Astrocyte (in vitro differentiated cells and primary cell): ENCODE results near the gene RBSN. TPM values are rescaled to one million over a fixed set of nuclear protein-coding genes. Genes with fewer than 3 reads are reported as not detected.
A peak's percentile ranks its signal among the peaks of the same experiment; 100 is the strongest.

Experiments
- DNase-seq: peaks from one replicate; pipeline ENCODE4 v3.0.0-alpha.2; 2010; ENCODE audit warnings: low read depth
- FAIRE-seq: peaks from 2 replicates; lab custom pipeline; 2011; peaks lifted over from hg19 to GRCh38; lab: Jason Lieb, UNC
- H2AFZ ChIP-seq: 2 replicates; pipeline ENCODE4 v1.6.0; 2012; ENCODE audit warnings: low read depth, low read length, inconsistent platforms
- H3K27ac ChIP-seq: 2 replicates; pipeline ENCODE4 v1.5.1; 2011; ENCODE audit warnings: low read depth, low read length, inconsistent platforms
- H3K27me3 ChIP-seq: 2 replicates; pipeline ENCODE4 v1.6.0; 2011; ENCODE audit warnings: low read length, inconsistent platforms; ENCODE audit not compliant: insufficient read depth
- H3K36me3 ChIP-seq: 2 replicates; pipeline ENCODE4 v1.5.1; 2011; ENCODE audit warnings: low read length, inconsistent platforms; ENCODE audit not compliant: insufficient read depth
- H3K4me1 ChIP-seq: 2 replicates; pipeline ENCODE4 v1.5.1; 2011; ENCODE audit warnings: low read length, inconsistent platforms; ENCODE audit not compliant: insufficient read depth
- H3K4me2 ChIP-seq: 2 replicates; pipeline ENCODE4 v1.6.0; 2012; ENCODE audit warnings: low read length, inconsistent platforms
- H3K4me3 ChIP-seq: 2 replicates; pipeline ENCODE4 v1.5.1; 2011; ENCODE audit warnings: low read depth, mild to moderate bottlenecking, low read length, inconsistent platforms; ENCODE audit not compliant: insufficient read depth
- H3K79me2 ChIP-seq: 2 replicates; pipeline ENCODE4 v1.6.0; 2012; ENCODE audit warnings: mild to moderate bottlenecking, low read length, inconsistent platforms; ENCODE audit not compliant: insufficient read depth
- H3K9ac ChIP-seq: 2 replicates; pipeline ENCODE4 v1.6.0; 2012; ENCODE audit warnings: mild to moderate bottlenecking, low read length, inconsistent platforms
- H3K9me3 ChIP-seq: 2 replicates; pipeline ENCODE4 v1.5.1; 2012; ENCODE audit warnings: low read depth, mild to moderate bottlenecking, low read length, inconsistent platforms; ENCODE audit not compliant: insufficient read depth
- H4K20me1 ChIP-seq: 2 replicates; pipeline ENCODE4 v1.6.0; 2012; ENCODE audit warnings: low read length, inconsistent platforms; ENCODE audit not compliant: insufficient read depth
- H3K27ac Mint-ChIP-seq: one replicate; pipeline ENCODE4 v1.8.0; 2021; ENCODE audit warnings: mild to moderate bottlenecking, mixed read lengths; ENCODE audit not compliant: unreplicated experiment
- H3K27me3 Mint-ChIP-seq: one replicate; pipeline ENCODE4 v1.8.0; 2021; ENCODE audit warnings: low read depth, mixed read lengths; ENCODE audit not compliant: unreplicated experiment
- H3K36me3 Mint-ChIP-seq: one replicate; pipeline ENCODE4 v1.8.0; 2021; ENCODE audit warnings: low read depth, mixed read lengths; ENCODE audit not compliant: unreplicated experiment
- H3K4me1 Mint-ChIP-seq: one replicate; pipeline ENCODE4 v1.8.0; 2021; ENCODE audit warnings: low read depth, mixed read lengths; ENCODE audit not compliant: unreplicated experiment
- H3K4me3 Mint-ChIP-seq: one replicate; pipeline ENCODE4 v1.8.0; 2021; ENCODE audit warnings: mild to moderate bottlenecking, moderate library complexity, mixed read lengths; ENCODE audit not compliant: unreplicated experiment
- H3K9me3 Mint-ChIP-seq: one replicate; pipeline ENCODE4 v1.8.0; 2021; ENCODE audit warnings: mild to moderate bottlenecking, mixed read lengths; ENCODE audit not compliant: unreplicated experiment
- EZH2 ChIP-seq: IDR thresholded peaks from 2 replicates; pipeline ENCODE4 v1.6.1; 2012; ENCODE audit warnings: mild to moderate bottlenecking, low read length, inconsistent platforms; ENCODE audit not compliant: insufficient read depth
- total RNA-seq: library from RNA; stranded (reverse); gene quantifications from 2 replicates; pipeline ENCODE4 v1.2.1, GENCODE V29; 2021
- TF ChIP-seq, protein P1 (sequence below): IDR thresholded peaks from 2 replicates; pipeline ENCODE4 v1.5.1; 2011; ENCODE audit warnings: low read depth, mild to moderate bottlenecking, inconsistent platforms, low read length, moderate library complexity; ENCODE audit not compliant: insufficient read depth

The RBSN gene
- total RNA-seq, 1 donor from 2014 or later: 20.3 TPM

DNA sequence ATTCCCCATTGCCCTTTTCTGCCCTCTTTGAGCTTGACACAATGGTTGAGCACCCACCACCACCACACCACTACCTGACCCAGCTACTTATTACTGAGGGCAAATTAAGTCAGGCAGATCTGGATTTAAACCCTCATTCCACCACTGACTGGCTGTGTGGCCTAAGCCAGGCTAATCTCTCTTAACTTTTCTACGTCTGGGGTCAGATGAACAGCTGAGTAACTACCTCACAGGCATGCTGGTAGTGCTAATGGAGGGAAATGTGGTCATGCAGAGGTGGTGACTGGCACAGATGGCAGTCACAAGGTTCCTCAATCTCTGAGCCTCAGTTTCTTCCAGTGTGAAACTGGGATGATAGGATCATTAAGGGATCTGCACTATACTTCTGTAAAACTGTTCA lies 29.5 kb downstream of the RBSN start:
- no peak for FAIRE-seq

DNA sequence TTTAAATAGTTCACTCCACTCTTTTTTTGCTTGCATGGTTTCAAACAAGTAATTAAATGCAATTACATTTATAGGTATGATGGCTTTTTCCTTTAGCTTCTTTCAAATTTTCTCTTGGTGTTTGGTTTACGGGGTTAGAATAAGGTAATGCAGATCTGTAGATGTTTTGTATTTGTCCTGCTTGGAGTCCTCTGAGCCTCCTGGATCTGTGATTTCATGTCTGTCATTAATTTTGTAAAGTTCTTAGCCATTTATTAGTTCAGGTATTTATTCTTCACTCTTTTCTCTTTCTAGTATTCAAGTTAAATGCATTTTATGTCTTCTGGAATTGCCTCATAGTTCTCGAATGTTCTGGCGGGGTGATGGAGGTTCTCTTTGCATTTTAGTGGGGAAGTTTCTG lies 32.5 kb downstream of the RBSN start:
- DNase-seq: no peak
- H3K27ac Mint-ChIP-seq: no peak overlapping the region
- no peaks in the 10 kb centered on the region for H3K36me3 Mint-ChIP-seq
- no peak overlapping the region for H3K9ac ChIP-seq
- no peaks in the 10 kb centered on the region for H3K27me3 Mint-ChIP-seq
- FAIRE-seq: no peak
- peaks cover 23% of the 10 kb centered on the region for H3K79me2 ChIP-seq
- H3K4me2 ChIP-seq: no peak overlapping the region
- H3K4me3 Mint-ChIP-seq: peak overlapping the region; percentile 17
- H3K4me3 ChIP-seq: no peak overlapping the region
- no peaks in the 10 kb centered on the region for H3K27me3 ChIP-seq
- H2AFZ ChIP-seq: no peak overlapping the region
- TF ChIP-seq, protein P1, sequence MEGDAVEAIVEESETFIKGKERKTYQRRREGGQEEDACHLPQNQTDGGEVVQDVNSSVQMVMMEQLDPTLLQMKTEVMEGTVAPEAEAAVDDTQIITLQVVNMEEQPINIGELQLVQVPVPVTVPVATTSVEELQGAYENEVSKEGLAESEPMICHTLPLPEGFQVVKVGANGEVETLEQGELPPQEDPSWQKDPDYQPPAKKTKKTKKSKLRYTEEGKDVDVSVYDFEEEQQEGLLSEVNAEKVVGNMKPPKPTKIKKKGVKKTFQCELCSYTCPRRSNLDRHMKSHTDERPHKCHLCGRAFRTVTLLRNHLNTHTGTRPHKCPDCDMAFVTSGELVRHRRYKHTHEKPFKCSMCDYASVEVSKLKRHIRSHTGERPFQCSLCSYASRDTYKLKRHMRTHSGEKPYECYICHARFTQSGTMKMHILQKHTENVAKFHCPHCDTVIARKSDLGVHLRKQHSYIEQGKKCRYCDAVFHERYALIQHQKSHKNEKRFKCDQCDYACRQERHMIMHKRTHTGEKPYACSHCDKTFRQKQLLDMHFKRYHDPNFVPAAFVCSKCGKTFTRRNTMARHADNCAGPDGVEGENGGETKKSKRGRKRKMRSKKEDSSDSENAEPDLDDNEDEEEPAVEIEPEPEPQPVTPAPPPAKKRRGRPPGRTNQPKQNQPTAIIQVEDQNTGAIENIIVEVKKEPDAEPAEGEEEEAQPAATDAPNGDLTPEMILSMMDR: no peak
- no peak for TF ChIP-seq EZH2
- peaks cover 8% of the 10 kb centered on the region for H3K4me1 ChIP-seq
- no peaks in the 10 kb centered on the region for H3K9me3 ChIP-seq
- no peak overlapping the region for H3K27ac ChIP-seq
- H3K4me1 Mint-ChIP-seq: peaks cover 9% of the 10 kb centered on the region
- H3K36me3 ChIP-seq: no peaks in the 10 kb centered on the region
- peaks cover 16% of the 10 kb centered on the region for H4K20me1 ChIP-seq
- H3K9me3 Mint-ChIP-seq: no peaks in the 10 kb centered on the region

More for the DNA sequence above, 29.5 kb downstream of the RBSN start:
- Histone ChIP-seq H3K79me2 (peaks cover 6% of the 10 kb centered on the region), H4K20me1 (peaks cover 3% of the 10 kb centered on the region), H2AFZ (no peak overlapping the region), H3K9me3 (no peaks in the 10 kb centered on the region), H3K4me3 (no peak overlapping the region), H3K4me2 (no peak overlapping the region), H3K4me1 (peaks cover 1% of the 10 kb centered on the region), H3K9ac (no peak overlapping the region), H3K27ac (no peak overlapping the region), H3K27me3 (no peaks in the 10 kb centered on the region), H3K36me3 (peaks cover 10% of the 10 kb centered on the region)
- H3K4me3 Mint-ChIP-seq: no peak overlapping the region
- no peaks in the 10 kb centered on the region for H3K27me3 Mint-ChIP-seq
- H3K4me1 Mint-ChIP-seq: no peaks in the 10 kb centered on the region
- no peak for DNase-seq
- TF ChIP-seq EZH2: no peak
- TF ChIP-seq, protein P1: no peak
- peaks cover 6% of the 10 kb centered on the region for H3K36me3 Mint-ChIP-seq
- H3K27ac Mint-ChIP-seq: no peak overlapping the region
- no peaks in the 10 kb centered on the region for H3K9me3 Mint-ChIP-seq

DNA sequence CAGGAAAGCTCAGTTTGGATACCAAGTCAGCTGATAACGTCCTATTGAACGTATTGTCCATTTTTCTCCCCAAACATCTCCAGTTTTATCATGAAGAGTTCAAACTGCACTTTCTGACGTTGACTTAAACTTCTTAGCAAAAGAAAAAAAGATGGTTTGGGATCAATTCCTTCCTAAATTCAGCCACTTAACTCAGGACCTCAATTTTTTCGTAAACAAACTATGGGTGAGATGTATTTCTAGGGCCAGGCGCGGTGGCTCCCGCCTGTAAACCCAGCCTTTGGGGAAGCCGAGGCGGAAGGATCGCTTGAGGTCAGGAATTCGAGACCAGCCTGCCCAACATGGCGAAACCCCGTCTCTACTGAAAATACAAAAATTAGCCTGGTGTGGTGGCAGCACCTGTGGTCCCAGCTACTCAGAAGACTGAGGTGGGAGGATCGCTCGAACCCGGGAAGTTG lies 33.4 kb downstream of the RBSN start:
- Histone ChIP-seq H3K9ac (peak overlapping the region; percentile 98), H2AFZ (peak overlapping the region; percentile 86), H3K9me3 (no peaks in the 10 kb centered on the region), H3K36me3 (no peaks in the 10 kb centered on the region), H3K4me2 (peak overlapping the region; percentile 97), H3K27me3 (no peaks in the 10 kb centered on the region), H4K20me1 (peaks cover 16% of the 10 kb centered on the region), H3K79me2 (peaks cover 23% of the 10 kb centered on the region), H3K4me3 (peak overlapping the region; percentile 98), H3K4me1 (peaks cover 8% of the 10 kb centered on the region), H3K27ac (peak overlapping the region; percentile 29)
- TF ChIP-seq, protein P1: no peak
- no peak for TF ChIP-seq EZH2
- H3K27ac Mint-ChIP-seq: no peak overlapping the region
- DNase-seq: no peak
- peaks cover 9% of the 10 kb centered on the region for H3K4me1 Mint-ChIP-seq
- H3K27me3 Mint-ChIP-seq: no peaks in the 10 kb centered on the region
- H3K36me3 Mint-ChIP-seq: no peaks in the 10 kb centered on the region
- FAIRE-seq: no peak
- H3K4me3 Mint-ChIP-seq: peak overlapping the region; percentile 95
- H3K9me3 Mint-ChIP-seq: no peaks in the 10 kb centered on the region
